ENCODE measurements around the gene CABYR.

Gene CABYR

GRCh38 chr18:24173997-24174396, 35.1 kb downstream of the CABYR start:
- no peak for TF ChIP-seq ZBTB7A (IDR thresholded peaks at IDR 0.05; ENCODE audit: low read depth)
- no peak for TF ChIP-seq NFIC (IDR thresholded peaks at IDR 0.05)
- no peak for TF ChIP-seq CEBPB (IDR thresholded peaks at IDR 0.05)
- no peak for TF ChIP-seq RAD21 (IDR thresholded peaks at IDR 0.05; ENCODE audit: low read depth)
- no peak for TF ChIP-seq FOXM1 (IDR thresholded peaks at IDR 0.05; ENCODE audit: borderline replicate concordance, low read depth)

DNA sequence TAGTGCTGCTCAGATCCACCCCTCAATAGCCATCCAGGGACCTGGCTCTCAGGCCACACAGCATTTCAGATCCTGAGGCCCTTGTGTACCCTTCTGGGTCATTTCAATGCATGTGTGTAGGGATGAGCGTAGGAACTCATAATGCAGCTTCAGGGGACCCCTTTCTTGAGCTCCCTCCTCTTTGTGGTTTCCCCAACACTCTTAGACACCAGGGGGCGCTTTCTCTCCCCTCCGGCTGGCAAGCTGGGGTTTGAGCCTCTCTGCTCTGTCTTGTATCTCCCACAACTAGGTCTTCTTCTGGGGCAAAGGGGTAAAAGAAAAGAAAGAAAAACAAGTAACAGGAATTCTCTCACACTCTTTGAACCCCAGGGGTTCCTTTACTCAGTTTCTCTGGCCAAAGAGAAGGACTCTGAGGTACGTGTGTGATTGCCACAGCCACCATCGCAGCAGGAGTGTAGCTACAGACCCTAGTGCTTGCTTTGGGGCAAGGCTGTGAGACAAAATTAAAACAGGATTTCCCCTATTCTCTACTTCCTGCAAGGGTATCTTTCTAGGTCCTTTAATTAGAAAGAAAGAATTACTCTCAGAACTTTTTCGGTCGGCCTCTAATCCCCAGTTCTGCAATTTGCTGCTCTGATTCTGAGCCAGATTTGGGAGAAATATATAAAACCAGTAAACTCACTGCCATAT, 38.0 kb downstream of the CABYR start:
- peak; percentile 70 for TF ChIP-seq RAD21 (IDR thresholded peaks at IDR 0.05; ENCODE audit: low read depth)
- no peak for TF ChIP-seq FOXM1 (IDR thresholded peaks at IDR 0.05; ENCODE audit: borderline replicate concordance, low read depth)

DNA sequence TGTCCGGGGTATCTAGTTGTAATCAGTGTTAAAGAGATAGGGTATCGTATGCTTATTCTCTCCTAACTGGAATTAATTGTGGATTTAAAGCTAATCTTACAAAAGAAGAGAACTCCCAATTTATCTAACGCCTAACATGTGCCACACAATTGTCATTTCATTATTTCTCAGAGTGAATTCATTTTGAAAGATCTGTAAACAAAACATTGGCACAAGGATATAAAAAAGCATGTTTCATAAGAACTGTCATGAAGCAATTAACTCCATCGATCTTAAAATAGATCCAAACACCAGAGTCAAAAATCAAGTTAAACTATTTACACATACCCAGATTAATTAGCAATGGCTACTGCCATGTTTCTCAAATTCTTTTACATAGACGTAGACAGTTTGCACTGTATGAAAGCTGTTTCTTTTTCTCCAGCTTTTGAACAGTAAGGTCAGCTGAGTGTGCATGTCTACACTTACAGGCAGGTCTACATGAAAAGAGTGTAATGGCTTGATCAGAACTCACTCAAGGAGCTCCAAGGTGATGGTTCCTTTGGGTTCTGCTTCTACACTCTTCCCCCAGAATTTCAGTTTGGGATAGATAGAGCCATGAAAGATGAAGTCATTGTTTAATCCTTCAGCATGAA, 38.8 kb downstream of the CABYR start:
- no peak for TF ChIP-seq YY1 (IDR thresholded peaks at IDR 0.05; ENCODE audit: low read depth)
- no peak for TF ChIP-seq TEAD4 (IDR thresholded peaks at IDR 0.05)
- TF ChIP-seq REST (IDR thresholded peaks at IDR 0.05; ENCODE audit: low read depth): no peak
- no peak for TF ChIP-seq EP300 (IDR thresholded peaks at IDR 0.05; ENCODE audit: borderline replicate concordance)
- no peak for TF ChIP-seq CEBPB (IDR thresholded peaks at IDR 0.05)
- no peak for TF ChIP-seq ZBTB7A (IDR thresholded peaks at IDR 0.05; ENCODE audit: low read depth)
- TF ChIP-seq, protein P1, sequence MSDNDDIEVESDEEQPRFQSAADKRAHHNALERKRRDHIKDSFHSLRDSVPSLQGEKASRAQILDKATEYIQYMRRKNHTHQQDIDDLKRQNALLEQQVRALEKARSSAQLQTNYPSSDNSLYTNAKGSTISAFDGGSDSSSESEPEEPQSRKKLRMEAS (IDR thresholded peaks at IDR 0.05): no peak
- no peak for TF ChIP-seq EGR1 (IDR thresholded peaks at IDR 0.05)
- no peak for TF ChIP-seq RAD21 (IDR thresholded peaks at IDR 0.05; ENCODE audit: low read depth)
- TF ChIP-seq CREB1 (IDR thresholded peaks at IDR 0.05; ENCODE audit: low read depth): no peak
- no peak for TF ChIP-seq FOXM1 (IDR thresholded peaks at IDR 0.05; ENCODE audit: borderline replicate concordance, low read depth)
- TF ChIP-seq NFIC (IDR thresholded peaks at IDR 0.05): no peak
- no peak for TF ChIP-seq TCF12 (IDR thresholded peaks at IDR 0.05; ENCODE audit: low read depth)

- no peak for TF ChIP-seq YY1 (IDR thresholded peaks at IDR 0.05; ENCODE audit: low read depth)
- TF ChIP-seq CREB1 (IDR thresholded peaks at IDR 0.05; ENCODE audit: low read depth): no peak
- TF ChIP-seq EP300 (IDR thresholded peaks at IDR 0.05; ENCODE audit: borderline replicate concordance): no peak
- TF ChIP-seq TCF12 (IDR thresholded peaks at IDR 0.05; ENCODE audit: low read depth): no peak
- TF ChIP-seq USF1 (IDR thresholded peaks at IDR 0.05): no peak
- no peak for TF ChIP-seq FOXM1 (IDR thresholded peaks at IDR 0.05; ENCODE audit: borderline replicate concordance, low read depth)
- no peak for TF ChIP-seq RAD21 (IDR thresholded peaks at IDR 0.05; ENCODE audit: low read depth)
- no peak for TF ChIP-seq REST (IDR thresholded peaks at IDR 0.05; ENCODE audit: low read depth)
- no peak for TF ChIP-seq NFIC (IDR thresholded peaks at IDR 0.05)
- no peak for TF ChIP-seq ZBTB7A (IDR thresholded peaks at IDR 0.05; ENCODE audit: low read depth)
- TF ChIP-seq, protein P1 (IDR thresholded peaks at IDR 0.05): no peak
- TF ChIP-seq CEBPB (IDR thresholded peaks at IDR 0.05): no peak
- no peak for TF ChIP-seq TEAD4 (IDR thresholded peaks at IDR 0.05)
- TF ChIP-seq TAF1 (IDR thresholded peaks at IDR 0.05; ENCODE audit: low read depth): no peak
These were observed 41.2 kb downstream of the CABYR start for GRCh38 chr18:24180048-24180447.

DNA sequence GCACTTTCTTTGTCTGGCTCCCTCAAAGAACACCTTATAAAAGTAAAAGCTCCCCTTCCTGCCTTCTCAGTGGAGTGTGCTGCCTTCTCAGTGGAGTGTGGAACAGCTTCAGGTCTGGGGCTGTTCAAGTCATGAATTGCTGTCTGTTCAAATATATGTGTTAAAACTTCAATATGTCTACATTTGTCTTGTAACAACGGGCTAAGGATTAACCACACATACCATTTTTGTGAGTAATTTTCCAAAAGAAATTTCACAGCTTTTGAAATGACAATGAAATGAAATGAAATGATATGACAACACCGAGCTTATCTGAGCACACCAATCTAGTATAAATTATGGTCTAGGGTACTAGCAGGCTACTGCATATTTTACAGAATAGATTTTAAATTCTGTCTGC, 42.9 kb downstream of the CABYR start:
- TF ChIP-seq TEAD4 (IDR thresholded peaks at IDR 0.05) (no peak), CREB1 (IDR thresholded peaks at IDR 0.05; ENCODE audit: low read depth) (no peak), REST (IDR thresholded peaks at IDR 0.05; ENCODE audit: low read depth) (no peak), FOXM1 (IDR thresholded peaks at IDR 0.05; ENCODE audit: borderline replicate concordance, low read depth) (no peak), USF1 (IDR thresholded peaks at IDR 0.05) (no peak), NFIC (IDR thresholded peaks at IDR 0.05) (no peak), RAD21 (IDR thresholded peaks at IDR 0.05; ENCODE audit: low read depth) (no peak), YY1 (IDR thresholded peaks at IDR 0.05; ENCODE audit: low read depth) (no peak), TAF1 (IDR thresholded peaks at IDR 0.05; ENCODE audit: low read depth) (no peak), EGR1 (IDR thresholded peaks at IDR 0.05) (no peak), TCF12 (IDR thresholded peaks at IDR 0.05; ENCODE audit: low read depth) (no peak), ZBTB7A (IDR thresholded peaks at IDR 0.05; ENCODE audit: low read depth) (no peak), CEBPB (IDR thresholded peaks at IDR 0.05) (no peak), EP300 (IDR thresholded peaks at IDR 0.05; ENCODE audit: borderline replicate concordance) (no peak)
- TF ChIP-seq, protein P1 (IDR thresholded peaks at IDR 0.05): no peak

Data from Ishikawa (cell line).